ENCODE data around the gene PPFIA2. TPM values are rescaled to one million over a fixed set of nuclear protein-coding genes. Genes with fewer than 3 reads are reported as not detected.

Gene PPFIA2
- polyA plus RNA-seq, 1 donor (not counting 4 experiments of a cell fraction or from before 2014, with no cell fraction given), result not detected

DNA sequence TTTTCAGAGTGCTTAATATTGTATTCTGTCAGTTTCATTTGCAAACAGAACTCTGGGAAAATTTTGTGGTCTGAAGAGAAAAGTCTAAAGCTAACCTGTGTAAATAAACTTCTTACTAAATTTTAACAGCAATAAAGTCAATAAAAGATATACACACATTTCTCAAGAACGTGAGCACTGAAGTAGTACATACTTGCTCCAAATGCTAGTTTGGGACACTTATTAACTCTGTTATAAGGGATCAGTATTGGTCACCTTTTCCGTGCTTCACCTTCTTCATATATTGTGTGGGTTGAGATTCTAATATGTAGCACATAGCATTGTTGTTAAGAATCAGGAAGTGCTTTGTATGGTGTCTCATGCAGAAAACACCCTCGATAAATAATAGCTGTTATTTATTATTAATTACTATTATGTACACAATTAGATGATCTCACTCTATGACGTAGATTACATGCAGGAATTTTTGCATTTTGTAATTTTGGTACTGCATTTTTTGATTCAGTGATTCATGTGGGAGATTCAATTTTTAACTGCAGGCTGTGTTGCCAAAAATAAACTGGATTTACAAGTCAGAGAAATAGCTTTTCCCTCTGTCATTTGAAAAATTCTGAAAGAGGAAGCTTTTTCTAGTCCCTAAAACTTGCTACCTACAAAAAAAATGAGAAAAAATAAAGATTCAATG lies 380.4 kb downstream of the PPFIA2 start:
- no peaks in the 10 kb centered on the region for H3K4me1 ChIP-seq (ENCODE audit: control insufficient read depth, extremely low read depth, insufficient read depth, low read length)
- TF ChIP-seq, protein P1, sequence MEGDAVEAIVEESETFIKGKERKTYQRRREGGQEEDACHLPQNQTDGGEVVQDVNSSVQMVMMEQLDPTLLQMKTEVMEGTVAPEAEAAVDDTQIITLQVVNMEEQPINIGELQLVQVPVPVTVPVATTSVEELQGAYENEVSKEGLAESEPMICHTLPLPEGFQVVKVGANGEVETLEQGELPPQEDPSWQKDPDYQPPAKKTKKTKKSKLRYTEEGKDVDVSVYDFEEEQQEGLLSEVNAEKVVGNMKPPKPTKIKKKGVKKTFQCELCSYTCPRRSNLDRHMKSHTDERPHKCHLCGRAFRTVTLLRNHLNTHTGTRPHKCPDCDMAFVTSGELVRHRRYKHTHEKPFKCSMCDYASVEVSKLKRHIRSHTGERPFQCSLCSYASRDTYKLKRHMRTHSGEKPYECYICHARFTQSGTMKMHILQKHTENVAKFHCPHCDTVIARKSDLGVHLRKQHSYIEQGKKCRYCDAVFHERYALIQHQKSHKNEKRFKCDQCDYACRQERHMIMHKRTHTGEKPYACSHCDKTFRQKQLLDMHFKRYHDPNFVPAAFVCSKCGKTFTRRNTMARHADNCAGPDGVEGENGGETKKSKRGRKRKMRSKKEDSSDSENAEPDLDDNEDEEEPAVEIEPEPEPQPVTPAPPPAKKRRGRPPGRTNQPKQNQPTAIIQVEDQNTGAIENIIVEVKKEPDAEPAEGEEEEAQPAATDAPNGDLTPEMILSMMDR (optimal IDR thresholded peaks at IDR 0.05 in 1 of 3, IDR thresholded peaks at IDR 0.05 in 1 of 3, conservative IDR thresholded peaks at IDR 0.05 in 1 of 3; ENCODE audit: extremely low read depth in 1 of 3, insufficient read depth in 2 of 3, low read length in 3 of 3), result no peak
- no peak for TF ChIP-seq EZH2 (IDR thresholded peaks at IDR 0.05; ENCODE audit: low read length)
- no peaks in the 10 kb centered on the region for H3K9me1 ChIP-seq (ENCODE audit: control insufficient read depth, extremely low read depth, insufficient read depth, low read length)
- H3K27ac ChIP-seq (ENCODE audit: control insufficient read depth, insufficient read depth, low read length), result no peak overlapping the region
- H4K20me1 ChIP-seq (ENCODE audit: control insufficient read depth, extremely low read depth, insufficient read depth, low read length), result no peaks in the 10 kb centered on the region
- no peaks in the 10 kb centered on the region for H3K27me3 ChIP-seq (ENCODE audit: control insufficient read depth, extremely low read depth, insufficient read depth, low read length)
- H3K9me3 ChIP-seq (ENCODE audit: control insufficient read depth, low read depth, low read length), result no peaks in the 10 kb centered on the region
- H3K4me3 ChIP-seq (ENCODE audit: control insufficient read depth in 2 of 3, extremely low read depth in 1 of 3, insufficient read depth in 2 of 3, low read depth in 1 of 3, low read length in 3 of 3), result no peak overlapping the region
- no peaks in the 10 kb centered on the region for H3K36me3 ChIP-seq (ENCODE audit: control insufficient read depth in 2 of 2, extremely low read depth in 1 of 2, insufficient read depth in 2 of 2, low read length in 2 of 2)
- FAIRE-seq (no peak), DNase-seq (ENCODE audit: low read depth, low spot score) (no peak)
- H3K4me2 ChIP-seq (ENCODE audit: control insufficient read depth, extremely low read depth, insufficient read depth, low read depth, low read length), result no peak overlapping the region
- H3K9ac ChIP-seq (ENCODE audit: control insufficient read depth, extremely low read depth, insufficient read depth, low read length), result no peak overlapping the region
- no peak overlapping the region for H2AFZ ChIP-seq (ENCODE audit: control insufficient read depth, low read length)
- H3K79me2 ChIP-seq (ENCODE audit: control insufficient read depth, insufficient read depth, low read length), result no peaks in the 10 kb centered on the region
- dilution Hi-C loops (cut with MboI; ENCODE audit: extremely low pct_ligation_motif_present, low sequenced_read_pairs), result no loop called here

DNA sequence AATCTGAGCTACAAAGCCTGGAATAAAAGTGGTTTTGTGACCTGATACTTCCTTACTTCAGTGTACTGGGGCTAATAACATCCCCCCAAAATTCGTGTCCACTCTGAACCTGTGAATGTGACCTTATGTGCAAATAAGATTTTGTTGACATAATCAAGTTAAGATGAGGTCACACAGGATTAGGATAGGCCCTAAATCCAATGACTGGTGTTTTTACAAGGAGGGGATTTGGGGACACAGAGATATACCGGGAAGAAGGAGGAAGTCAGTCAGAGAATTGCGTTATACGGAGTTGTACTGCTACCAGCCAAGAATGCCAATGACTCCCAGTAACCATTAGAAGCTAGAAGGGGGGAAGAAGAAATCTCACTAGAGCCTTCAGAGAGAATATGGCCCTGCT lies 381.4 kb downstream of the PPFIA2 start:
- no peaks in the 10 kb centered on the region for H3K9me3 ChIP-seq (ENCODE audit: control insufficient read depth, low read depth, low read length)
- dilution Hi-C loops (cut with MboI; ENCODE audit: extremely low pct_ligation_motif_present, low sequenced_read_pairs), result no loop called here
- H3K27me3 ChIP-seq (ENCODE audit: control insufficient read depth, extremely low read depth, insufficient read depth, low read length), result no peaks in the 10 kb centered on the region

More for the DNA sequence above, 381.4 kb downstream of the PPFIA2 start:
- no peak overlapping the region for H2AFZ ChIP-seq (ENCODE audit: control insufficient read depth, low read length)
- FAIRE-seq (no peak), DNase-seq (ENCODE audit: low read depth, low spot score) (no peak)
- H3K4me3 ChIP-seq (ENCODE audit: control insufficient read depth in 2 of 3, extremely low read depth in 1 of 3, insufficient read depth in 2 of 3, low read depth in 1 of 3, low read length in 3 of 3), result no peak overlapping the region
- no peak overlapping the region for H3K4me2 ChIP-seq (ENCODE audit: control insufficient read depth, extremely low read depth, insufficient read depth, low read depth, low read length)
- H4K20me1 ChIP-seq (ENCODE audit: control insufficient read depth, extremely low read depth, insufficient read depth, low read length), result no peaks in the 10 kb centered on the region
- H3K9me1 ChIP-seq (ENCODE audit: control insufficient read depth, extremely low read depth, insufficient read depth, low read length), result no peaks in the 10 kb centered on the region
- no peaks in the 10 kb centered on the region for H3K4me1 ChIP-seq (ENCODE audit: control insufficient read depth, extremely low read depth, insufficient read depth, low read length)
- H3K36me3 ChIP-seq (ENCODE audit: control insufficient read depth in 2 of 2, extremely low read depth in 1 of 2, insufficient read depth in 2 of 2, low read length in 2 of 2), result no peaks in the 10 kb centered on the region
- TF ChIP-seq EZH2 (IDR thresholded peaks at IDR 0.05; ENCODE audit: low read length), result no peak
- TF ChIP-seq, protein P1 (optimal IDR thresholded peaks at IDR 0.05 in 1 of 3, IDR thresholded peaks at IDR 0.05 in 1 of 3, conservative IDR thresholded peaks at IDR 0.05 in 1 of 3; ENCODE audit: extremely low read depth in 1 of 3, insufficient read depth in 2 of 3, low read length in 3 of 3), result no peak
- no peaks in the 10 kb centered on the region for H3K79me2 ChIP-seq (ENCODE audit: control insufficient read depth, insufficient read depth, low read length)
- H3K9ac ChIP-seq (ENCODE audit: control insufficient read depth, extremely low read depth, insufficient read depth, low read length), result no peak overlapping the region
- no peak overlapping the region for H3K27ac ChIP-seq (ENCODE audit: control insufficient read depth, insufficient read depth, low read length)
